Gastrocnemius medialis (tissue), 4 donors: Measurements from ENCODE around the gene GEMIN5.

Experiments used
- CTCF ChIP-seq, 5 experiments: fragments of 450-650 bp in 3 of 5; fragments of 200-600 bp in 2 of 5; sonication (generic) in 2 of 5; IDR thresholded peaks in 4 of 5; conservative IDR thresholded peaks in 1 of 5; 1 replicate in 4 of 5; 2 replicates in 1 of 5; pipeline ENCODE4 v1.5.1; 2016 to 2019; ENCODE audit warnings: antibody characterized with exemption in 5 of 5, mild to moderate bottlenecking in 3 of 5, moderate library complexity in 3 of 5
- POLR2A ChIP-seq, 2 donors: fragments of 450-650 bp; IDR thresholded peaks; one replicate each; pipeline ENCODE4 v1.6.1; 2017; ENCODE audit warnings: antibody characterized with exemption in 2 of 2, mild to moderate bottlenecking in 2 of 2, moderate library complexity in 2 of 2

GRCh38 chr5:154892369-154892771 is 45.6 kb downstream of the GEMIN5 start:
- no peak for TF ChIP-seq CTCF (IDR thresholded peaks at IDR 0.05 in 4 of 5, conservative IDR thresholded peaks at IDR 0.05 in 1 of 5)
- no peak for TF ChIP-seq POLR2A (IDR thresholded peaks at IDR 0.05)
